Stimulated activated CD4-positive, alpha-beta T cell treated with anti-CD3 and anti-CD28 coated beads, Interleukin-2, amount 100 ng/mL, for 48 hours (primary cell): ENCODE results near the gene OSM.
"Not testable (repeated sequence)": the region's sequence is repeated elsewhere in the genome, so short reads cannot be mapped to it uniquely, and the experiment has no call there.

Experiments used
- DNase-seq, 2 donors: peaks; one replicate each; pipeline ENCODE4 v3.0.0-alpha.2; 2020

The OSM gene

GRCh38 chr22:30241576-30242371 is 24.9 kb downstream of the OSM start:
- no peak for DNase-seq

GRCh38 chr22:30240541-30241417 is 25.9 kb downstream of the OSM start:
- no peak for DNase-seq

- DNase-seq = no peak
These were observed 26.9 kb downstream of the OSM start for GRCh38 chr22:30239488-30240405.

- DNase-seq = no peak
These were observed 27.8 kb downstream of the OSM start for GRCh38 chr22:30238661-30239487.

- DNase-seq = no peak
These were observed 28.5 kb downstream of the OSM start for GRCh38 chr22:30238136-30238535.

GRCh38 chr22:30236875-30237274 is 29.8 kb downstream of the OSM start:
- no peak for DNase-seq

GRCh38 chr22:30235687-30236170 is 30.9 kb downstream of the OSM start:
- no peak for DNase-seq

- DNase-seq = no peak
These were observed 31.7 kb downstream of the OSM start for GRCh38 chr22:30234786-30235470.

- not testable (repeated sequence) for DNase-seq
These were observed 32.3 kb downstream of the OSM start for GRCh38 chr22:30234325-30234724.

GRCh38 chr22:30233582-30233981 is 33.1 kb downstream of the OSM start:
- DNase-seq = no peak

GRCh38 chr22:30232716-30233218 is 33.9 kb downstream of the OSM start:
- no peak for DNase-seq

- DNase-seq = no peak
These were observed 35.7 kb downstream of the OSM start for GRCh38 chr22:30230787-30231461.

GRCh38 chr22:30230330-30230729 is 36.3 kb downstream of the OSM start:
- no peak for DNase-seq

- no peak for DNase-seq
These were observed 37.9 kb downstream of the OSM start for GRCh38 chr22:30228509-30229359.

GRCh38 chr22:30227438-30228228 is 39.0 kb downstream of the OSM start:
- no peak for DNase-seq

GRCh38 chr22:30226192-30226832 is 40.3 kb downstream of the OSM start:
- no peak for DNase-seq

- no peak for DNase-seq
These were observed 41.3 kb downstream of the OSM start for GRCh38 chr22:30225220-30225927.
